NCI-H1105 (cell line): Measurements from ENCODE around the gene MICALL2.

Experiments
- DNase-seq: peaks from one replicate; lab custom pipeline; 2025; lab: John Stamatoyannopoulos, UW

MICALL2 gene

GRCh38 chr7:1433128-1433920 is 25.9 kb downstream of the MICALL2 start:
- no peak for DNase-seq

- peak; percentile 68 for DNase-seq
Measured at GRCh38 chr7:1432411-1433082, 26.7 kb downstream of the MICALL2 start.

GRCh38 chr7:1431634-1432380 is 27.5 kb downstream of the MICALL2 start:
- DNase-seq = no peak

GRCh38 chr7:1431226-1431625 is 28.0 kb downstream of the MICALL2 start:
- no peak for DNase-seq

GRCh38 chr7:1430056-1430845 is 29.0 kb downstream of the MICALL2 start:
- no peak for DNase-seq

GRCh38 chr7:1428941-1429501 is 30.2 kb downstream of the MICALL2 start:
- DNase-seq = no peak

- no peak for DNase-seq
Measured at GRCh38 chr7:1427064-1427657, 32.1 kb downstream of the MICALL2 start.

GRCh38 chr7:1426474-1426873 is 32.8 kb downstream of the MICALL2 start:
- no peak for DNase-seq

- DNase-seq = no peak
Measured at GRCh38 chr7:1425292-1426136, 33.8 kb downstream of the MICALL2 start.

- DNase-seq = no peak
Measured at GRCh38 chr7:1424041-1424440, 35.2 kb downstream of the MICALL2 start.

- no peak for DNase-seq
Measured at GRCh38 chr7:1423264-1423811, 35.9 kb downstream of the MICALL2 start.

- peak; percentile 100 for DNase-seq
Measured at GRCh38 chr7:1422512-1423263, 36.6 kb downstream of the MICALL2 start.

- DNase-seq = no peak
Measured at GRCh38 chr7:1421946-1422345, 37.3 kb downstream of the MICALL2 start.

GRCh38 chr7:1421020-1421790 is 38.1 kb downstream of the MICALL2 start:
- DNase-seq = no peak

- no peak for DNase-seq
Measured at GRCh38 chr7:1419688-1420087, 39.6 kb downstream of the MICALL2 start.

- DNase-seq = no peak
Measured at GRCh38 chr7:1419310-1419634, 40.0 kb downstream of the MICALL2 start.

GRCh38 chr7:1418505-1419309 is 40.6 kb downstream of the MICALL2 start:
- DNase-seq = no peak
